ENCODE measurements around the gene TFAP2C.

Gene TFAP2C

GRCh38 chr20:56628873-56629463 is at the start of gene TFAP2C:
Gene TFAP2C (plus strand): TSS chr20:56629306. CDS start chr20:56629545, 239 bp downstream.
- no peak for TF ChIP-seq JUND (IDR thresholded peaks at IDR 0.05; ENCODE audit: low read depth)
- in situ Hi-C loops (cut with HindIII; ENCODE audit: low pct_unique_long_range_greater_than_20kb, low sequenced_read_pairs) = no loop called here
- DNase-seq (ENCODE audit: low read depth in 1 of 2, low spot score in 1 of 2) = peak; percentile 97 to 99

- in situ Hi-C loops (cut with HindIII; ENCODE audit: low pct_unique_long_range_greater_than_20kb, low sequenced_read_pairs) = no loop called here
- no peak for DNase-seq (ENCODE audit: low read depth in 1 of 2, low spot score in 1 of 2)
These were observed 48.9 kb upstream of the TFAP2C start for GRCh38 chr20:56580226-56580625.

GRCh38 chr20:56581701-56582100 is 47.4 kb upstream of the TFAP2C start:
- in situ Hi-C loops (cut with HindIII; ENCODE audit: low pct_unique_long_range_greater_than_20kb, low sequenced_read_pairs) = no loop called here
- no peak for TF ChIP-seq JUND (IDR thresholded peaks at IDR 0.05; ENCODE audit: low read depth)
- DNase-seq (ENCODE audit: low read depth in 1 of 2, low spot score in 1 of 2) = no peak

More at GRCh38 chr20:56580226-56580625, 48.9 kb upstream of the TFAP2C start:
- no peak for TF ChIP-seq JUND (IDR thresholded peaks at IDR 0.05; ENCODE audit: low read depth)

- DNase-seq (ENCODE audit: low read depth in 1 of 2, low spot score in 1 of 2) = no peak
- in situ Hi-C loops (cut with HindIII; ENCODE audit: low pct_unique_long_range_greater_than_20kb, low sequenced_read_pairs) = no loop called here
- TF ChIP-seq JUND (IDR thresholded peaks at IDR 0.05; ENCODE audit: low read depth) = no peak
These were observed 46.6 kb upstream of the TFAP2C start for GRCh38 chr20:56582542-56582941.

GRCh38 chr20:56584916-56585315 is 44.2 kb upstream of the TFAP2C start:
- no peak for DNase-seq (ENCODE audit: low read depth in 1 of 2, low spot score in 1 of 2)
- TF ChIP-seq JUND (IDR thresholded peaks at IDR 0.05; ENCODE audit: low read depth) = no peak
- in situ Hi-C loops (cut with HindIII; ENCODE audit: low pct_unique_long_range_greater_than_20kb, low sequenced_read_pairs) = no loop called here

GRCh38 chr20:56587307-56588041 is 41.6 kb upstream of the TFAP2C start:
- in situ Hi-C loops (cut with HindIII; ENCODE audit: low pct_unique_long_range_greater_than_20kb, low sequenced_read_pairs) = no loop called here
- DNase-seq (ENCODE audit: low read depth in 1 of 2, low spot score in 1 of 2) = no peak
- TF ChIP-seq JUND (IDR thresholded peaks at IDR 0.05; ENCODE audit: low read depth) = no peak

GRCh38 chr20:56588996-56589395 is 40.1 kb upstream of the TFAP2C start:
- DNase-seq (ENCODE audit: low read depth in 1 of 2, low spot score in 1 of 2) = peak in 1 of 2 experiments; percentile 54
- no peak for TF ChIP-seq JUND (IDR thresholded peaks at IDR 0.05; ENCODE audit: low read depth)
- in situ Hi-C loops (cut with HindIII; ENCODE audit: low pct_unique_long_range_greater_than_20kb, low sequenced_read_pairs) = no loop called here

GRCh38 chr20:56589633-56590032 is 39.5 kb upstream of the TFAP2C start:
- in situ Hi-C loops (cut with HindIII; ENCODE audit: low pct_unique_long_range_greater_than_20kb, low sequenced_read_pairs) = no loop called here
- no peak for DNase-seq (ENCODE audit: low read depth in 1 of 2, low spot score in 1 of 2)
- TF ChIP-seq JUND (IDR thresholded peaks at IDR 0.05; ENCODE audit: low read depth) = no peak

- DNase-seq (ENCODE audit: low read depth in 1 of 2, low spot score in 1 of 2) = no peak
- in situ Hi-C loops (cut with HindIII; ENCODE audit: low pct_unique_long_range_greater_than_20kb, low sequenced_read_pairs) = no loop called here
- TF ChIP-seq JUND (IDR thresholded peaks at IDR 0.05; ENCODE audit: low read depth) = no peak
These were observed 38.2 kb upstream of the TFAP2C start for GRCh38 chr20:56590888-56591287.

GRCh38 chr20:56592211-56592610 is 36.9 kb upstream of the TFAP2C start:
- in situ Hi-C loops (cut with HindIII; ENCODE audit: low pct_unique_long_range_greater_than_20kb, low sequenced_read_pairs) = no loop called here
- no peak for TF ChIP-seq JUND (IDR thresholded peaks at IDR 0.05; ENCODE audit: low read depth)
- no peak for DNase-seq (ENCODE audit: low read depth in 1 of 2, low spot score in 1 of 2)

GRCh38 chr20:56592817-56593216 is 36.3 kb upstream of the TFAP2C start:
- no peak for DNase-seq (ENCODE audit: low read depth in 1 of 2, low spot score in 1 of 2)
- in situ Hi-C loops (cut with HindIII; ENCODE audit: low pct_unique_long_range_greater_than_20kb, low sequenced_read_pairs) = no loop called here
- no peak for TF ChIP-seq JUND (IDR thresholded peaks at IDR 0.05; ENCODE audit: low read depth)

GRCh38 chr20:56595746-56596475 is 33.2 kb upstream of the TFAP2C start:
- in situ Hi-C loops (cut with HindIII; ENCODE audit: low pct_unique_long_range_greater_than_20kb, low sequenced_read_pairs) = no loop called here
- TF ChIP-seq JUND (IDR thresholded peaks at IDR 0.05; ENCODE audit: low read depth) = no peak
- DNase-seq (ENCODE audit: low read depth in 1 of 2, low spot score in 1 of 2) = no peak

- no peak for TF ChIP-seq JUND (IDR thresholded peaks at IDR 0.05; ENCODE audit: low read depth)
- in situ Hi-C loops (cut with HindIII; ENCODE audit: low pct_unique_long_range_greater_than_20kb, low sequenced_read_pairs) = no loop called here
- no peak for DNase-seq (ENCODE audit: low read depth in 1 of 2, low spot score in 1 of 2)
These were observed 27.9 kb upstream of the TFAP2C start for GRCh38 chr20:56601166-56601565.
